HG02798 (cell line): ENCODE results near the gene TSPAN9.

Experiments used
- ATAC-seq: cut with Tn5 transposase; IDR thresholded peaks from one replicate; pipeline ENCODE4 v1.9.1; 2021; ENCODE audit warnings: mild to moderate bottlenecking; ENCODE audit not compliant: unreplicated experiment, poor library complexity

The TSPAN9 gene

DNA sequence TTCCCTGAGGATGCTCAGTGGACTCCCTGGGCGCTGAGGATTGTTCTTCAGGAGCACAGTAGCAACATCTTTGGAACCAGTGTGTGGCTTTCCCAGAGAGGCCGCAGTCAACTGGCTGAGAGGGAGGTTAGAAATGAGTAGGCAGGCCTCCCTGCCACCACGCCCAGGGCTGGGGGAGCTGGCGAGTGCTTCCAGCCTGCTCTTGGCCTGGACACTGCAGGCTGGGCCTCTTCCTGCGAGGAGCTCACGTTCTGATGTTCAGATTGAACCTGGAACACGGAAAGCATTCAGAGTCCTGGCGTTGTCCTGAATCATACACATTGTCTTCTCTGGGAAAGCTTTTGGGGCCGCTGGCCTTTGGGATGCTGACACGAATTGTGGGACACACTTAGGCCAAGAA is 15.6 kb downstream of the TSPAN9 start:
- ATAC-seq = no peak

DNA sequence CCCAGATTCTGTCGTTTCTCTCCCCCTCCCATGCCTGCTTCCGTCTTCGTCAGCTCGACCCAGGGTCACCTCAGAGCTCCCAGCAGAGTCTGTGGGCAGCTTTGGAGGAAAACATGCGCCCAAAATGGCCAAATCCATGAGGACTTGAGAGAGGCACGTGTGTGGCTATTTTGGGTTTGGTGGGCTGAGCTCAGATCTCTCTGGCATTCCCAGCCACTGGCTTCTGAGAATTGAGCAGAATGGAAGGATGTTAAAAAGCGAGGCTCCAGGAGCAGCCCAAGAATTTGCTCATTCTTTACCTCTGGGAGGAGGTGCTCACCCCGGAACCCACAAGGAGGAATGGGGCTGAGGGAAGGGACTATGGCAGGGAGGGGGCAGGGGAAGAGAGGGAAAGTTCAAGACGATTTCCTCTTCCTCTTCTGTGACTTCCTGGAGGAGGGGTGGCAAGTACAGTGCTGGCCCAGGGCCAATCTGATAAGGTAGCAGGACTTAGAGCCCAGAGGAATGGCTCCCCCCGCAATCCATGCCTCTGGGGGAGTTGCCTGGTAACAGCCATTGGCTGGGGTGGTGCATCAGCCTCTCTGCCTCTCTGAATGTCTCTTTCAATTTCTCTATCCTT is 20.1 kb downstream of the TSPAN9 start:
- ATAC-seq = no peak

DNA sequence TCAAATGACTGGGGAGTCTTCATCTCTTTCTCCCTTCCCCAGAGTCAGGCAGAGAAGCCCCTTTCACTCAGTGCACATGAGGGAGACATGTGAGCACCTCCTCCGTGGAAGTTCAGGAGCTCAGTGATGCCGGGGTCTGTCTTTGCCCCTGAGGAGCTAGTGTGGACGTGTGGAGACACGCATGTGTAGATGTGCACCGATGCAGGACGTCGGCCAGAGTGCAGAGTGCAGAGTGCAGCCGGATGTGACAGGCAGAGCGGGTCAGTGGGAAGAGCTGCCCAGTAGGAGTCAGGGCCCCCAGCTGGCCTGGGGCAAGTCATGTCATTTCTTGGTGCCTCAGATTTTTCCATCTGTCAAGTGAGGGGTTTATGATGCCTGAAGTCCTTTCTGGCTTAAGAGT is 20.7 kb downstream of the TSPAN9 start:
- no peak for ATAC-seq

DNA sequence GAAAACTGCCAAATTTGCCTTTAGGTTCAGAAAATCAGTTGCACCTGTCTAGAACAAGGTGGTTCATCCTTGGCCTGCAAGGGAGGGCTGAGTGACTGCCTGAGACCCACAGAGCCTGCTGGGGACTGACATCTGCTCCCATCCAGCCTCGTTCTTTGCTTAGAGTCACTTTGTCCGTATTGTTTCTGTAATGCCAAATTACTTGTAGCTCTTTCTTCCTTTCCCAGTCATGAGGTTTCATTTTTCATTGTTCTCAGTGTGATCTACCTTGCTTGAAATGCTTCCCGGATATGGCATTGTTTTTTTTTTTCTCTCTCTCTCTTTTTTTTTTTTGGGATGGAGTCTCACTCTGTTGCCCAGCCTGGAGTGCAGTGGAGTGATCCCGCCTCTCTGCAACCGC is 21.3 kb downstream of the TSPAN9 start:
- ATAC-seq = no peak

DNA sequence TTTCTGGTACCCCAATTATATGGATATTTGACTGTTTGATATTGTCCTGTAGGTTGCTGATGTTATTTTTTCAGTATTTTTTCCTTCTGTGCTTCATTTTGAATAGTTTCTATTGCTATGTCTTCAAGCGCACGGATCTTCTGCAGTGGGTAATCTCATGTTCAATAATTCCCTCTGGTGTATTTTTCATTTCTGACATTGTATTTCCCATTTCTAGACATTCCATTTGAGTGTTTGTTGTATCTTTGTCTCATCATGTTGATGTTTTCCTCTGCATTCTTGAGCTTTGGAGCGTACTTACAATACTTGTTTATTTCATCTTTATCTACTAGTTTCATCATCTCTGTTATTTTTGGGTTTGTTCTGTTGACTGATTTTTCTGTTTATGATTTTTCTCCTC is 22.0 kb downstream of the TSPAN9 start:
- no peak for ATAC-seq

DNA sequence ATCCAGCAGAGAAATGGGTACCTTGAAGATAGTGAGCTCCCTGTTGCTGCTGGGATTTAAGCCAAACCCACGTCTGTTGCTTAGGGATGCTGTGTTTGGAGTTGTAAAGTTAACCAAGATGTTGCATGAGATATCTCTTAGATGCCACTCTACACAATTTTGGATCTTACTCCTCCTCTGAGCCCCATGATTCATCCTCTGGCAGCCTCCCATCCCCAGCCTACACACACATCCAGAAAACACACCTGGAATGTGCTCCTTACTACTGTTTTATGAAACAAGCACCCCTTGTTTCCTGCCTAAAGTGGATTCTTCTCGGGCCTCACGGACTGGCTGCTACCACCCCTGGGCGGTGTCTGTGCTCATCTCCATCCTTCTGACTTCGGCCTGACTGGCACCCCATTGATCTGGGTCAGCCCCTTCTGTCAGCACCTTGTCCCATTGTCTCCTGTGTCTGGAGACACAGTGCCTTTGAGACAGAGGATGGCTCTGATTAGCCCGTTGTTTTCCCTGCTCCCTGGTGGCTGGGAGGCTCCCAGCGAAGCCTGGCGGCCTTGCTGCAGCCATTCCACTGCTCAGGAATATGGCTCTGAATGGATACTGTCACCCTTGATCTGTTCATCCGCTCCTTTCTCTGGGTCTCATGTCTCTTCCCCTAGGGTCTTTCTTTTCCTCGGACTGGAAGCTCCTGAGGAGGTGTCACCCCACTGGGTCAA is 24.3 kb downstream of the TSPAN9 start:
- ATAC-seq = no peak

DNA sequence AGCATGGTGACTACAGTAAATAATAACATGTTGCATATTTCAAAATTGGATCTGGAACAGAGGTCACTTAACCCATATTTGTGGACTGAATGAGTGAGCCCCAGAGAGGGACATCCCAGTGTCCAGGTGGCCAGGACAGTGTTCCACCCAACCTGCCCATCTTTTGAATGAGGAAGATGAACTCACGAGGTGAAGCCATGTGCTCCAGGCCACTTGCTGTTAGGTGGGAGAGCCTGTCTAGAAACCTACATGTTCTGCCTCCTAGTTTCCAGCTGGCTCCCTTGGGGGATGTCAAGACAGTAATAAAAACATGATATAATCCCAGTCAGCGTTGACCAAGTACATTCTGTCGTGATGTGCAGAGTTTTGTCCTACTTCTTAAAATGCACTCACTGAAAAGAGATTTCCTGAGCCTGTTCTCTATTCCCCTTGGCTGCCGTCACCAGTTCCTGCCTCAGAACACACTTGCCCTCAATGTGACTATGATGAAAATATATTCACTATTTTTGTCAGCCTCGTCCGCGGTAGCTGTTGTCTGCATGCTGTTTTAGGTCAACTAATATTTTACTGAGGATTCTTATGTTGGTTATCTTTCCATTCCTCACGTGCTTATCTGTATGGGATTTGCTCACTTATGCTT is 25.7 kb downstream of the TSPAN9 start:
- no peak for ATAC-seq

DNA sequence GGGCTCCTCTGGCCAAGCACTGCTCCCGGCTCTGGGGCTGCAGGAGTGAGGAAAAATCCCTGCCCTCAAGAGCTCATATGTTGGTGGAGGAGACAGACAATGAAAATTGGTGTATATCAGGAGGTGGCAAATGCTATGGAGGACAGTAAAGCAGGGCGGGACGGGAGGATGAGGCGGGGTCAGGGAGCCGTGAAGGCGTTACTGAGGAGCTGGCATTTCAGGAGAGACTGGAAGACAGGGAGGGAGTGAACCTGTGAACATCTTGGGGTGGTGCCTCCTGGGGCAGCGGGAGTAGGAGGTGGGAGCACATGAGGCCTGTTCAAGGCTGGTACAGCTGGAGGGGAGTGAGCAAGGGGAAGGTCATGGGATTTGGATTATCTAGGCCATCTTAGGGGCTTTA is 26.6 kb downstream of the TSPAN9 start:
- ATAC-seq = no peak

DNA sequence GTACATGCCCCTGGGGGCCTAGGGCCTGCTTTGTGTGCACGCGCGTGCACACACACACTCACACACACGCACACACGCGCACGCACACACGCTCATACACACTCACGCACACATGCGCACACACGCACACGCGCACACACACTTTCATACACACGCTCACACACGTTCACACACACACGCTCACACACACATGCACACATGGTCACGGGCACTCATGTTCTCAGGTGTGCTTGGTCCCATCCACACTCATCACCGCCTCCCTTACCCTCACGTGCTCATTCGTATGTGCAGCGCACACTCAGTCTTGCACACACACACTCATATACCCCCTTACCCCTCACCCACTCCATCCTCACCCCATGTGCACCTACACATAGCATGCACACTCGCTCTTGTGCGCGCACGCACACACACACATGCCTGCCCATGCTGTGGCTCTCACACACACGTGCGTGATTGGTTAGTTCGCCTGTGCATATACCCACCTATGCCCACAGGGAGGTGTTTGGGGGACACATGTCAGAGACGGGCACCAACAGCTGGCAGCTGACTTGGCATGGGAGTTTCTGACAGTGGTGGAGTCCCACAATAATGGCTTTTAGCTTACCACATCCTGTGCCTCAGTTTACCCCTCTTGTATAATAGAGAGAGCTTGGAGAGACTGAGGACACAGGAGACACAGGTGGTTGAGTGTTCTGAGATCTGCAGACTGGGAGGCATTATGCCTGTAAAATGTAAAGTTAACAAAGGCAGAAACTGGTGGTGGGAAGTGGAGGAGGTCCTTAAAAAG is 28.7 kb downstream of the TSPAN9 start:
- no peak for ATAC-seq

DNA sequence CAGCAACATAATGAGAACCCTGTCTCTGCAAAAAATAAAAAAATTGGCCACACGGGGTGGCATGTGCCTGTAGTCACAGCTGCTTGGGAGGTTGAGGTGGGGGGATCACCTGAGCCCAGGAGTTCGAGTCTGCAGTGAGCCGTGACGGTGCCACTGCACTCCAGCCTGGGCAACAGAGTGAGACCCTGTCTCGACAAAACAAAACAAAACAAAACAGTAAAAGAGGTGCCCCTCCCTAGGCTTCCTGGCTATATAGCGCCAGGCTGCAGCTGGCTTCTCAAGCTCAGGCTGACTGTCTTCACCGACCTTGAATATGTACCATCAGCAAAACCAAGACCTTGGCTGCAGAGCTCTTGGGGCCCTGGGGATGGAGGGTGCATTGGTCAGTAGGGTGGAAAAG is 29.4 kb downstream of the TSPAN9 start:
- ATAC-seq = no peak

DNA sequence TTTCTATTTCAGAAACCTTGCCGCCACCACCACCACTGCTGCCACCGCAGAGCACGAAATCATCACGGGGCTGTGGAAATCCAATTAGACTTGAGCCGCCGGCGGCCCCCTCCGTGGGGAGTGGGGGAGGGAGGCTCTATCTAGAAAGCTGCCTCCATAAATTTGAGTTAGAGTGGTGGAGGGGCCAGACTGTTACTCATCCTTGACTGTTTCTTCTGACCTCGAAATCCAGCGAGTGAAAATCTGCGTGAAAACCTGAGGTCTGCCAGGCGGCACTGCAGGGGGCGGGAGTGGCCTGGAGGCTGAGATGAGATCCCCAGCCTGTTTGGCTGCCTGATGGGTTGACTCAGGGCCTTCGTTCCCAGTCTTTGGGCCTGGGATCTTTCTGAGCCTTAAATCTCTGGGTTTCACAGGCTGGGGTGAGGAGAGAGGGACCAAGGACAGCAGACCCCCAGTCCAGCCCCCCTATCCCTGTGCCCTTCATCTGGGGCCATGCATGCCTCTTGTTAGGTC is 29.9 kb downstream of the TSPAN9 start:
- ATAC-seq = no peak

DNA sequence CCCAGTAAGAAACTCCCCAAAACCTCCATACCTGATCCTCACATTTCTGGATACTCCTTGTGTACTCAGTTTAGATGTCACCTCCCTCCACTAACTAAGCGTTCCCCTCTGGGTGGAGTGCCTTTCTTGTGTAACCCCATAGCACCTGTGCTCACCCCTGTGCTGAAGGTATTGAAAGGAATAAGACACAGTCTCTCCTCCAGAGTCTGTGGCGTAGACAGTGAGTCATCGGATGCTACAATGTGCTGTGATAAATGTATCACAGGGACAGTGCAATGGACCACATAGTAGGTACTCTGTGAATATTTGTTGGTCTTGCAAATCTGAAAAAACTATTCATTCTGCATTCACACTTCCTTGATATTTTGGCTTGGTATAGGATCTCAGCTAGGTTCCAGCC is 30.8 kb downstream of the TSPAN9 start:
- ATAC-seq = no peak

DNA sequence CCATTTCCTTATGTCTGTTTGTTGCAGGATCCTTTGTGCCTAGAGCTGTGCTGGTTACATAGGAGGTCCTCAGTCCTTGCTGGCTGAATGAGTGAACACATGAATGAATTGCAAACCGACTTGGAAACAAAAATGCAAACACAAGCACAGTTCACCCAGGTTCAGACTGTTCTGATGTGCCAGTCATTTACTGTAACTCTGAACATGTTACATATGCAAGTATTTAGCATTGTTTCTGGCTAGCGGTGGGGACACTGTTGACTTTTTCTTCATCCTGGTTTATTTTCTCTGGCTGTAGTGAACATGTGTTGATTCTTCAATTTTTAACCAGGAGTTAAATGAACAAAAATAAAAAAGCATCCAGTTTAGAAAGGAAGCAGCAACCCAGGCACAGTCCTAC is 33.4 kb downstream of the TSPAN9 start:
- ATAC-seq = no peak

DNA sequence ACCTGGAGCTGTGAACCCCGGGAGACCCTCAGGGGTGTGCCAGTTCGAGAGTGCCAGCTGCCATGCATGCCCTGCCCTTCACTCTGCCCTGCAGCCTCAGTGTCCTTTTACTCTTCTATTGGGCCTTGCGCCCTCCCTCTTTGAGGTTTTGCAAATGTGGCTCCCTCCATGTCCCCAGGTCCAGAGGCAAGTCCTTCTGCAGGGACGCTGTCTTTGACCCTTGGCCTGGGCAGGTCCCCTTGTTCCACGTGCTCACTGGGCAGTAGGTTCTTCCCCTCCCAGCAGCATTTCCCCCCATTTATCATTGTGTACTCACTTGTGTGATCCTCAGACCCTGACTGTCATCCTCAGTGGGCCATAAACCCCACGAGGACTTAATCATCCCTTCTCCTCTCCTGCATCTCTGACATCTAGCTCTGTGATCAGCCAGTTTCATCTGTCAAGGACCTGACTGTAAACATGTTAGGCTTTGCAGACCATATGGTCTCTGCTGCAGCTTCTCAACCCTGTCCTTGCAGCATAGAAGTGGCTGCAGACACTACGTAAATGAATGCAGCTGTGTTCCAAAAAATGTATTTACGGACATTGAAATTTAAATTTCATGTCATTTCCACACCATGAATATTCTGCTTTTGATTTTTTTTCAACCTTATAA is 36.6 kb downstream of the TSPAN9 start:
- no peak for ATAC-seq

DNA sequence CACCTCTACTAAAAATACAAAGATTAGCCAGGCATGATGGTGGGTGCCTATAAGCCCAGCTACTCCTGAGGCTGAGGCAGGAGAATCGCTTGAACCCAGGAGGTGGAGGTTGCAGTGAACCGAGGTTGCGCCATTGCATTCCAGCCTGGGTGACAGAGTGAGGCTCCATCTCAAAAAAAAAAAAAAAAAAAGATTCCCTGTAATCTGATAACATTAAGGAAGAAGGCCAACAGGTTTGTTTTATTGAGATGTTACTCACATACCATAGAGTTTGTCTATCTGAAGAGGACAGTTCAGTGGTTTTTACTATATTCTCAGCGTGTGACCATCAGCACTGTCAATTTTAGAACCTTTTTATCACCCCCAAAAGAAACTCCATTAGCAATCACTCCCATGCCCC is 37.5 kb downstream of the TSPAN9 start:
- ATAC-seq = no peak

DNA sequence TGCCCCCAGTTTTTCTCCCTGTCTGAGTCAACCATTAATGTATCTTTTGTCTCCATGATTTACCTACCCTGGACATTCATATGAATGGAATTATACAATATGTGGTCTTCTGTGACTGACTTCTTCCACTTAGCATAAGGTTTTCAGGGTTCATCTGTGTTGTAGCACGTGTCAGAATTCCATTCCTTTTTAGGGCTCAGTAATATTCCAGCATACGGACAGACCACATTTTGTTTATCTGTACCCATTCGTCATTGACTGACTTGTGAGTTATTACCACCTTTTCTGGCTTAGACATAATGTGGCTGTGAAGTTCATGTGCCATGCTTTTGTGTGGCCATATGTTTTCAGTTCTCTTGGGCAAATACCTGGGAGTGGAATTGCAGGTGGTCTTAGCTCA is 37.9 kb downstream of the TSPAN9 start:
- ATAC-seq = no peak

DNA sequence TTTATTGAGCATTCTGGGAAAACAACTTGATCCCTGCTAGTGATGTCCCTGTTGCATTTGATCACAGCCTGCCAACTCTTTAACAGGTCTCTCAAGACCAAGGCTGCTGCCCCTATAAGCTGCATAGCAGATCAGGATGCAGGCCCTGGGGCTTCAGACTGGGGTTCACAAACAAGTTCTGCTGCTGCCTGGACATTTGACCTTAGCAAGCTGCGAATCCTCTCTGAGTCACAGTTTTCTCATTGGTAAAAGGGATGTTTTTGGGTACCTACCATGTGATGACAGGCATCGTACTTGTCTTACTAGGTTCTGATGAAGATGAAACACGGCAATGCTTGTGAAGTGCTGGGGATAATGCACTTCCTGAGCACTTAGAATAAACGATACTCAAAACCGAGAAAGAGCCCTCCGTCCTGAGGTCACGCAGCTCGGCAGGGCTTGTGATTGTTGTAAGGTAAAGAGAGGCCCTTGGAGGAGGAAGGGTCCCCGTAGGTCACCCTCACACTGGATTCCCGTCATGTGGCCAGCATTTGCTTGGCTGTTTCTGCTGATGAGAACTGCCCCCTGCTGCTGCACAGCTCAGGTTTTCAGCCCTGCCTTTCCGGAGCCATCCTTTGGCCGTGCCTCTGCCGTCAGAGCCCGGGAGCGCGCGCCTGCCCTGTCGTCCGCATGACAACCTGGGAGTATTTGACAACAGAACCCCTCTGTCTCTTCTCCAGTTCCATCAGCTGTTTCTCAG is 39.1 kb downstream of the TSPAN9 start:
- ATAC-seq = no peak

DNA sequence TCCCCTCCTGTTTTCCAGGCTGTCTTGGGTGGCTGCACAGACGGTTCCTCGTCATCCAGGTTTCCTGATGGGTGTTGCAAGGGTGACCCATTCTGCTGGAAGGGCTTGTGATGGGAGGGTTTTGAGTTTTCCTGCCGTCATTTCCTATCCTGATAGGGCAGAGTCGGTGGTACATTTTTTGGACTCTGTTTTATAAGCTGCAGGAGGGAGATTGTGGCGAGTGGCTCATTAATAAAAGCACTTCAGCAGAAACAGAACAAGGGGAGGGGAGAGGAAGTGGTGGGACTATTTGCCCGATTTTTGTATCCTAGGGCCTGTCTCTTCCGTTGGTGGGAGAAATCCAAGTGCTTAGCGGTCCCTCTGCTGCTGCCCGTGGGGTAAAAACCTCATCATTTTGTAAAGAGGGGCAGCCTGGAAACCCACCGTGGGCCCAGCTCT is 40.0 kb downstream of the TSPAN9 start:
- no peak for ATAC-seq

DNA sequence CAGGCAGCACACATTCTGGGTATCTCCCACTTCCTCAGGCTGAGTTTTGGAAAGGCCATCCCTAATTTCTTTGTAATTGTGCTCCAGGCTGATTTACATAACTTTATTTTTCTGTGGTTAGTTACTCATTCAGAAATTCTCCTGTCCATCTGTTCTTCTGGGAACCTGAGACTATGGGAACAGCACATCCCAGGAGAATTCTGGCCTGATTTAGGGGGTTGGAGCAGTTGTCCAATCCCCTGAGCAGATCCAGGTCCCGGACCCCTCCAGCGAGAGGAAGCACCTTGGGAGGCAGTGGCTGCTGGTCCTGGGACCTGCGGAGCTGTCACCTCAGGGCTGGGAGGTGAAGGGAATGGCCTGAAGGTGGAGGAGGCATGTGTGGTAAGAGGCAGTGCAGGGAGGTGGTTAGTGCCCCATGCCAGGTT is 40.4 kb downstream of the TSPAN9 start:
- no peak for ATAC-seq
